ENCODE results near the gene NPR1.

NPR1 gene

GRCh38 chr1:153630384-153630783 is 48.1 kb upstream of the NPR1 start:
- no peak overlapping the region for H3K27ac ChIP-seq (ENCODE audit: low read length)
- DNase-seq: no peak
- peaks cover 14% of the 10 kb centered on the region for H3K79me2 ChIP-seq (ENCODE audit: low read length)
- H2AFZ ChIP-seq (ENCODE audit: low read length): no peak overlapping the region
- H4K20me1 ChIP-seq (ENCODE audit: insufficient read depth, low read length): no peaks in the 10 kb centered on the region
- H3K36me3 ChIP-seq (replicated peaks; ENCODE audit: insufficient read depth, low read length): no peaks in the 10 kb centered on the region
- H3K9ac ChIP-seq (ENCODE audit: low read length): no peak overlapping the region
- no peaks in the 10 kb centered on the region for H3K9me3 ChIP-seq (replicated peaks; ENCODE audit: insufficient read depth, low read length)
- no peaks in the 10 kb centered on the region for H3K27me3 ChIP-seq (replicated peaks; ENCODE audit: insufficient read depth, low read length)
- TF ChIP-seq EZH2 (optimal IDR thresholded peaks at IDR 0.05; ENCODE audit: low read depth, low read length) (no peak), CTCF (IDR thresholded peaks at IDR 0.05; ENCODE audit: low read length) (no peak), EZH2phosphoT487 (IDR thresholded peaks at IDR 0.05; ENCODE audit: low read length) (no peak)
- H3K4me2 ChIP-seq (ENCODE audit: low read depth, low read length): no peak overlapping the region
- peaks cover 5% of the 10 kb centered on the region for H3F3A ChIP-seq (ENCODE audit: insufficient read depth, low read length)
- H3K4me3 ChIP-seq (ENCODE audit: low read length): no peak overlapping the region
- H3K9me2 ChIP-seq (replicated peaks; ENCODE audit: insufficient read depth, low read length): no peaks in the 10 kb centered on the region
- H3K4me1 ChIP-seq (ENCODE audit: low read length): peaks cover 4% of the 10 kb centered on the region; the same call in 1 of the 2 replicates

GRCh38 chr1:153631047-153632022 is 47.2 kb upstream of the NPR1 start:
- Histone ChIP-seq H3K4me1 (ENCODE audit: low read length) (peaks cover 4% of the 10 kb centered on the region; the same call in 1 of the 2 replicates), H3K36me3 (replicated peaks; ENCODE audit: insufficient read depth, low read length) (peaks cover 7% of the 10 kb centered on the region), H3K9ac (ENCODE audit: low read length) (no peak overlapping the region), H3K27me3 (replicated peaks; ENCODE audit: insufficient read depth, low read length) (no peaks in the 10 kb centered on the region), H3K9me2 (replicated peaks; ENCODE audit: insufficient read depth, low read length) (no peaks in the 10 kb centered on the region), H3K27ac (ENCODE audit: low read length) (no peak overlapping the region), H2AFZ (ENCODE audit: low read length) (no peak overlapping the region), H3K9me3 (replicated peaks; ENCODE audit: insufficient read depth, low read length) (no peaks in the 10 kb centered on the region), H3F3A (ENCODE audit: insufficient read depth, low read length) (peaks cover 5% of the 10 kb centered on the region), H3K79me2 (ENCODE audit: low read length) (peaks cover 23% of the 10 kb centered on the region), H4K20me1 (ENCODE audit: insufficient read depth, low read length) (no peaks in the 10 kb centered on the region), H3K4me2 (ENCODE audit: low read depth, low read length) (no peak overlapping the region), H3K4me3 (ENCODE audit: low read length) (no peak overlapping the region)
- no peak for DNase-seq
- TF ChIP-seq CTCF (IDR thresholded peaks at IDR 0.05; ENCODE audit: low read length) (no peak), EZH2phosphoT487 (IDR thresholded peaks at IDR 0.05; ENCODE audit: low read length) (no peak), EZH2 (optimal IDR thresholded peaks at IDR 0.05; ENCODE audit: low read depth, low read length) (no peak)

- Histone ChIP-seq H3F3A (ENCODE audit: insufficient read depth, low read length) (peaks cover 5% of the 10 kb centered on the region), H3K79me2 (ENCODE audit: low read length) (peaks cover 43% of the 10 kb centered on the region), H3K4me3 (ENCODE audit: low read length) (peak overlapping the region; percentile 92), H3K36me3 (replicated peaks; ENCODE audit: insufficient read depth, low read length) (peaks cover 23% of the 10 kb centered on the region), H3K27me3 (replicated peaks; ENCODE audit: insufficient read depth, low read length) (no peaks in the 10 kb centered on the region), H3K9me2 (replicated peaks; ENCODE audit: insufficient read depth, low read length) (no peaks in the 10 kb centered on the region), H3K9me3 (replicated peaks; ENCODE audit: insufficient read depth, low read length) (no peaks in the 10 kb centered on the region), H3K4me2 (ENCODE audit: low read depth, low read length) (peak overlapping the region; percentile 42; the same call in 1 of the 2 replicates), H3K4me1 (ENCODE audit: low read length) (peaks cover 4% of the 10 kb centered on the region; the same call in 1 of the 2 replicates), H3K27ac (ENCODE audit: low read length) (no peak overlapping the region), H4K20me1 (ENCODE audit: insufficient read depth, low read length) (no peaks in the 10 kb centered on the region), H2AFZ (ENCODE audit: low read length) (peak overlapping the region; percentile 27; the same call in 1 of the 2 replicates), H3K9ac (ENCODE audit: low read length) (no peak overlapping the region)
- DNase-seq: no peak
- TF ChIP-seq EZH2phosphoT487 (IDR thresholded peaks at IDR 0.05; ENCODE audit: low read length) (no peak), EZH2 (optimal IDR thresholded peaks at IDR 0.05; ENCODE audit: low read depth, low read length) (no peak), CTCF (IDR thresholded peaks at IDR 0.05; ENCODE audit: low read length) (no peak)
Measured at GRCh38 chr1:153633161-153633753, 45.2 kb upstream of the NPR1 start.

All from MM.1S (cell line).